GM12878 (cell line): ENCODE measurements around the gene OR10A3.

Source experiments
- CTCF ChIP-seq, 3 experiments: IDR thresholded peaks in 2 of 3; conservative IDR thresholded peaks in 1 of 3; 2 replicates each; pipeline ENCODE4 v1.5.1; 2011; ENCODE audit warnings: low read depth in 3 of 3, low read length in 3 of 3, mild to moderate bottlenecking in 3 of 3, control low read depth in 2 of 3, moderate library complexity in 2 of 3, inconsistent platforms in 1 of 3, mixed read lengths in 1 of 3; ENCODE audit not compliant: control insufficient read depth in 2 of 3, insufficient read depth in 1 of 3; ENCODE audit errors: extremely low read depth in 1 of 3
- EP300 ChIP-seq, 2 experiments: fragments of 150-350 bp in 1 of 2; IDR thresholded peaks; 2 replicates each; pipeline ENCODE4 v1.6.1; 2011 to 2012; ENCODE audit warnings: low read depth in 2 of 2, low read length in 2 of 2, borderline replicate concordance in 1 of 2, improper control_type of control experiment in 1 of 2, inconsistent platforms in 1 of 2; ENCODE audit not compliant: control insufficient read depth in 1 of 2
- EZH2 ChIP-seq: IDR thresholded peaks from 2 replicates; pipeline ENCODE4 v1.6.1; 2012; ENCODE audit warnings: low read depth, mild to moderate bottlenecking, control low read depth, inconsistent platforms, low read length, borderline replicate concordance; ENCODE audit not compliant: control insufficient read depth
- HDAC2 ChIP-seq: fragments of 200-600 bp; sonication (generic); IDR thresholded peaks from 2 replicates; pipeline ENCODE4 v1.6.1; 2017
- MYC ChIP-seq: IDR thresholded peaks from 2 replicates; pipeline ENCODE4 v1.6.1; 2011; ENCODE audit warnings: mild to moderate bottlenecking, low read length, moderate library complexity, inconsistent platforms; ENCODE audit not compliant: insufficient read depth, insufficient replicate concordance, insufficient read length, severe bottlenecking
- RAD21 ChIP-seq: IDR thresholded peaks from 2 replicates; pipeline ENCODE4 v1.6.1; 2011; ENCODE audit warnings: mild to moderate bottlenecking, low read depth, low read length, moderate library complexity; ENCODE audit not compliant: insufficient read depth
- RFX5 ChIP-seq: IDR thresholded peaks from 2 replicates; pipeline ENCODE4 v1.6.1; 2011; ENCODE audit warnings: low read depth, low read length, improper control_type of control experiment

GRCh38 chr11:7899418-7899817, 42.1 kb downstream of the OR10A3 start:
- TF ChIP-seq MYC: no peak
- no peak for TF ChIP-seq EP300 (IDR thresholded peaks at IDR 0.05; ENCODE audit: borderline replicate concordance in 1 of 2, control insufficient read depth in 1 of 2, low read depth in 2 of 2, low read length in 2 of 2)
- no peak for TF ChIP-seq CTCF (IDR thresholded peaks at IDR 0.05 in 2 of 3, conservative IDR thresholded peaks at IDR 0.05 in 1 of 3; ENCODE audit: control insufficient read depth in 2 of 3, extremely low read depth in 1 of 3, insufficient read depth in 1 of 3, low read depth in 3 of 3, low read length in 3 of 3)
- TF ChIP-seq EZH2: no peak
- no peak for TF ChIP-seq RAD21
- TF ChIP-seq HDAC2: no peak
- no peak for TF ChIP-seq RFX5
